ENCODE data around the gene DUOXA1.

DNA sequence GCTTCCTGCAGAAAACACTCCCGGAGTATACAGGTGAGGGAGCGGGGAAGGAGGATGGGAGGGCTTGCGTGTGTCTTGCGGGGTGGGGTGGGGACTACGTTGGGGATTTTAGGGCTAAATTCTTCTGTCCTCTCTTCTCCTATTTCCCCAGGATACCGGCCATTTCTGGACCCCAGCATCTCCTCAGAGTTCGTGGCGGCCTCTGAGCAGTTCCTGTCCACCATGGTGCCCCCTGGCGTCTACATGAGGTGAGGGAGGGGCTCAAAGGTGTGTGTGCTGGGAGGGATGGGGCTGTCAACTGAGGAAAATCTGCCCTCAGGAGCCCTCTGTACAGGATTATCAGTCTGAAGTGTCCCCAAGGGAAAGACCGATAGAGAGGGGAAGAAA is 6.7 kb upstream of the DUOXA1 start:
- TF ChIP-seq, protein P1, sequence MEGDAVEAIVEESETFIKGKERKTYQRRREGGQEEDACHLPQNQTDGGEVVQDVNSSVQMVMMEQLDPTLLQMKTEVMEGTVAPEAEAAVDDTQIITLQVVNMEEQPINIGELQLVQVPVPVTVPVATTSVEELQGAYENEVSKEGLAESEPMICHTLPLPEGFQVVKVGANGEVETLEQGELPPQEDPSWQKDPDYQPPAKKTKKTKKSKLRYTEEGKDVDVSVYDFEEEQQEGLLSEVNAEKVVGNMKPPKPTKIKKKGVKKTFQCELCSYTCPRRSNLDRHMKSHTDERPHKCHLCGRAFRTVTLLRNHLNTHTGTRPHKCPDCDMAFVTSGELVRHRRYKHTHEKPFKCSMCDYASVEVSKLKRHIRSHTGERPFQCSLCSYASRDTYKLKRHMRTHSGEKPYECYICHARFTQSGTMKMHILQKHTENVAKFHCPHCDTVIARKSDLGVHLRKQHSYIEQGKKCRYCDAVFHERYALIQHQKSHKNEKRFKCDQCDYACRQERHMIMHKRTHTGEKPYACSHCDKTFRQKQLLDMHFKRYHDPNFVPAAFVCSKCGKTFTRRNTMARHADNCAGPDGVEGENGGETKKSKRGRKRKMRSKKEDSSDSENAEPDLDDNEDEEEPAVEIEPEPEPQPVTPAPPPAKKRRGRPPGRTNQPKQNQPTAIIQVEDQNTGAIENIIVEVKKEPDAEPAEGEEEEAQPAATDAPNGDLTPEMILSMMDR (IDR thresholded peaks at IDR 0.05 in 4 of 5, conservative IDR thresholded peaks at IDR 0.05 in 1 of 5): no peak
- TF ChIP-seq POLR2A (IDR thresholded peaks at IDR 0.05): no peak
